Measurements from ENCODE around the gene PDE8A.
A peak's percentile ranks its signal among the peaks of the same experiment; 100 is the strongest.

PDE8A gene

DNA sequence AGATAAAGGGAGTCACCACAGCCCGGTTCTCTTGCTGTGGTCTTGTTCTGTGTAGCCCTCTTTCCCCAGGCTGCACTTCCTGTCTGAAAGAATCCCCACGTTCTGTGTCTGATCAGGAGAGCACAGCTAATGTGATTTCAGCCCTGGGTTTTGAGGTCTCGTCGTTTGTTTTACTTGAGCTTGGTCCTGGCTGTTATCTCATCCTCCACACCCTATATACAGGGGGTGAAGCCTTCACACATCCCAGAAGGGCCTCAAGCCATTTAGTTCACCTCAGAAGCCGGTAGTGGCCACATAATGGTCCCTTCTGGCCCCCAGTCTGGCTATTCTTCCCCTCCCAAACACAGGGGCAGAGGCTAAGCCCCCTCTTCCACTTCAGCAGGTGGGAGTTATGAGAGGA, 115.6 kb downstream of the PDE8A start:
- no peak for DNase-seq

GRCh38 chr15:85097725-85098124, 116.1 kb downstream of the PDE8A start:
- no peak for DNase-seq

DNA sequence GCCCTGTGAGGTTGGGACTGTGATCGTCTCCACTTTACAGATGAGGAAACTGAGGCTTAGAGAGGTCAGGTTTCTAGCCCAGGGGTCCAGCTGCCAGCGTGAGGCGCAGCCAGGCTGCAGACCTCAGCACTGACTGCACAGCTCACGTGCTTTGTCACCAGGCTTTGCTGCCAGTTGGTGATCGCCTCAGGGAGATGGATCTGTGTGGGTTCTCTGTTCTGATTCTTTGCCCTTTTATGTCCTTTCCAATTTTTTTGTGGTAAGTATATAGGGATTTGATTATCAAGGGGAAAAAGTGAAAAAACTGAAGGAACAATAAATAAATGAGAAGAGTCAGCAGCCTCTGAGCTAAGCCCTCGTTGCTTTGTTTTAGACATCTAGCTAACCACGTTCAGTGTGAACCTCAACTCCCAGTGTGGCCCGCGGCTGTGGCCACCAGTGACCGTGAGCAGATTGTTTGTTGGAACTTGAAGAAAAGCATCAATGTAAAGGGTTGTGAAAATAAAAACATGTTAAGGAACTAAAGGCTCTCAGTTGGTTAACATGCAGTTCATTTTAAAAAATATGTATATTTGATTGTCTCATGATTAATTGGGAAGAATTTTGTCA, 117.6 kb downstream of the PDE8A start:
- DNase-seq, result no peak

DNA sequence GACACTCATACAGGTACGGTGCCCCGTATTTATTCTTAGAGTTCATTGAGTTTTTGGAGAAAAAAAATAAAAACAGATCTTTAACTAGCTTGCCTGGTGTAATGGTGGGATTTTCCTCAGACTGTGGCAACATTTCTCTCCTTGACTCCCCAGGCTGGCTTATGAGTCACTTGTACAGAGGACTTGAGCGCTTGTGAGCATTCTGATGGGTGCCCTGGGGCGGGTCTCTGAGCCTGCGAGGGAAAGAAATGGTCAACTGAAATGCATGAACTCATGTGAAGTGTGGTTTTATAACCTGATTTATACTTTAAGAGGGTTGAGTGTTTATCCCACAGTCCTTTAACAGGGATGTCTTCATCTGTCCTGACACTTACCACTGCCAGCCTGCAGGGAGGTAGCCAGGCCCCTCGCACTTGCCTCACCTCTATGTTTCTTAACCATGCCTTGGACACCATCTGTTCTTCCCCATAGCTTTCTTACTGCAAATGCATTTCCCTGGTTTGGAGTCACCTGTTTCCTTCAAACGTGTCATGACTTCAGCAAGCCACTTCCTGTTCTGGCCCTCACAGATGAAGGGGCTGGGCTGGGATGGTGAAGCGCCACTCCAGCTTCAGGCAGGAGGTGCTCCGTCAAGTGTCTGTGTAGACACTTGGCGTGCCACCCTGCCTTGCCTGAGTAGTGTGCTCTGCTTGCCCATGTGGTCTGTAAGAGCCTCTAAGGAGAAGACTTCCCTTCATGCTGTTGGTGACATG, 118.7 kb downstream of the PDE8A start:
- DNase-seq, result no peak

DNA sequence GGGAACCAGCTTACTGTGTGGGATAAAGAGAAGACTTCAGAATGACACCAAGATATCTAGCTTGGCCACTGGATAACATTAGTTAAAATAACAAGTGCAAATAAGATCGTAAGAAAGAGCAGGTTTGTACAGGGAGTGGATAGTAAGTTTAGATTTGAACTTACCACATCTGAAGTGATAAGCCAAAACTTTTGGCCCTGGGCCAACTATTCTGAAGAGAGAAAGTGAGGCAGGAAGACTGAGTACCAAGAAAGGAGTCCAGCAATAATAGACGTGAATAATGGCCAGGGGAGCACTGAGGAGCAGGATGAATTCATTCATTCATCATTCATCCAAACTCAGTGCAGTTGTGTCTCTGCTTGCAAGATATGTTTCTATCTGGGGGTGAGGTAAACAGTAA, 122.9 kb downstream of the PDE8A start:
- no peak for DNase-seq

DNA sequence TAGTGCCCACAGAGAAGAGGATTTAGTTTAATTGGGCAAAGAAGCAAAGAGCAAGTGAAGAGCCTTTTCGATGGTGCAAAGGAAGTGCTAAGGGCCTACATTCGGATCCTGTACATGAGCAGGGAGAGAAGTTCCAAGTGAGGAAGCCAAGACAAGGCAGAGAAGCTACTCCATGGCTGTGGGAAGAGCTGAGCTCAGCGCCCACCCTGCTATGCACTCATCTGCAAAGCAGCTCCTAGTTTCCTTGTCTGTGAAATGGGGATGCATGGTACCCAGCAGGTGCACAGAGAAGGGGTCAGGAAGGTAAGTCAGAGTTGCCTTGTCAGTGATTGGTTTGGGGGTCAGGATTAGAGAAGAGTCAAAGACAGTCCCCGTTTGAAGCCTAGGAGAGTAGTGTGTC, 126.5 kb downstream of the PDE8A start:
- DNase-seq, result no peak

GRCh38 chr15:85109333-85109732, 127.7 kb downstream of the PDE8A start:
- DNase-seq, result no peak

DNA sequence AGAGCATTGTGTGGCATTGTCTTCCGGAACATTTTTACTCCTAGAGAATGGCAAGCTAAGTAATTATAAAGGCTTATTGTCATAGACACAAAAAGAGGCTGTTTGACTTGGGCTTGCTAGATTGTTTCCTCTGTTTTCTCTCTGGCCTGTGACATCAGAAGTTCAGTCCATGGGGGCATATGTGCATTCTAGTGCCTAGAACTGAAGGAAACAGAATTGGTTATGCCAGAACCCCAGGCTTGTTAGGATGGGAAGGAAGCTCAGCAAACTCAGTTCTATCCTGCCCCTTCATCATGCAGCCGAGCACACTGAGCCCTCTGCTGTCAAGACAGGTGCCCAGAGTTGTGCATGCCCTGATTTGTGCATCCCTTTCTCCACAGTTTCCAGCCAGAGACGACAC, 131.3 kb downstream of the PDE8A start:
- DNase-seq, result no peak

DNA sequence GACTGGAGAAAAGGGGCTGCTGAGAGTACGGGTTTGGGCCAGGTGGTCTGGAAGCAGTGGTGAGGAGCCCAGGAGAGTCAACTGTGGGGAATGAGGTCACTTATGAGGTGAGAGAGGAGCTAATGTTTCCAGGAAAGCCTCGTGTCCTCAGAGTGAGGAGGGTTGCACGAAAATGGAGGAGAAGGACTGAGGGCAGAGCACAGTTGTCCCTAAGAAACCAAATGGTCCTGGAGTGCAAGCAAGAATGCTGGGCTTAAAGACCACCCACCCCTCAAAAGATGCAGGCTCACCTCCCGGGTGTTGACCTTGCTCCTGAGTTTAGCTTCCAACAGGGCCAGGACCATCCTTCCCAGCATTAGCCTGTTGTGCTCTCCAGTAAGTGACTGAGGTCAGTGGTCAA, 133.2 kb downstream of the PDE8A start:
- DNase-seq, result no peak

DNA sequence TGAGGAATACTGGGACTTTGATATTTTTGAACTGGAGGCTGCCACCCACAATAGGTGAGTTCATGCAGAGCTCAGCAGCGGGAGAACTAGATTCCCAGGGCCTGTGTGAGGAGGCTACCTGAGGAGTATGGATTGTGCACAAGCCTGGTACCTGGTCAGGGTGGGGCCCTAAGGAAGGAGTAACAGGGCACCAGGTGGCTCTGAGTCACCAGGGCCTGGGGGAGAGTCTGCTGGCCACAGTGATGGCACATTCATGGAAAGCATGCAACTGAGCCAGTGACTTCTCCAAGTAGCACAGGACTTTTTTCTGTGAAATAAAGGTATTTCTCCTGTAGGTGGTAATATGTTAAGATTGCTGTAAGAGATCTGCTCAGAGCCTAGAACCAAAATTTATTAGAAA, 134.4 kb downstream of the PDE8A start:
- no peak for DNase-seq

DNA sequence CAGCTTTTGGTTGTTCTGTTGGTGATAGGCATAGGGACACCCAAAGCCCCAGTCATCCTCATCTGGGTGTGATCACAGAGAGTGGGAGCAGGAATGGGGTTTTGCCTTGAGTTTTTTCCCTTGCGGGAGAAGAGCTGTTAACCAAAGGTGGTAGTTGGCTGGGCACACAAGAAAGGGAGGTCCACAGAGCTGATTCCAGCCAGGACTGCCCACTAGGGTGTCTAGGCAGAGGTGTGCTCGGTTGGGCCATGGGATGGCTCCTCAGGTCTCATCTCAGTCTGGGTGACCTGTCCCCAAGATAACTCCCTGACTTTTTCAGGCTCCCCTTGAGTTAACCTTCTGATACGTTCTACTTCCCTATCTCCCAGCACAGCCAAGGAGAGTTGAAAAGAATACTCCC, 134.8 kb downstream of the PDE8A start:
- DNase-seq, result no peak

DNA sequence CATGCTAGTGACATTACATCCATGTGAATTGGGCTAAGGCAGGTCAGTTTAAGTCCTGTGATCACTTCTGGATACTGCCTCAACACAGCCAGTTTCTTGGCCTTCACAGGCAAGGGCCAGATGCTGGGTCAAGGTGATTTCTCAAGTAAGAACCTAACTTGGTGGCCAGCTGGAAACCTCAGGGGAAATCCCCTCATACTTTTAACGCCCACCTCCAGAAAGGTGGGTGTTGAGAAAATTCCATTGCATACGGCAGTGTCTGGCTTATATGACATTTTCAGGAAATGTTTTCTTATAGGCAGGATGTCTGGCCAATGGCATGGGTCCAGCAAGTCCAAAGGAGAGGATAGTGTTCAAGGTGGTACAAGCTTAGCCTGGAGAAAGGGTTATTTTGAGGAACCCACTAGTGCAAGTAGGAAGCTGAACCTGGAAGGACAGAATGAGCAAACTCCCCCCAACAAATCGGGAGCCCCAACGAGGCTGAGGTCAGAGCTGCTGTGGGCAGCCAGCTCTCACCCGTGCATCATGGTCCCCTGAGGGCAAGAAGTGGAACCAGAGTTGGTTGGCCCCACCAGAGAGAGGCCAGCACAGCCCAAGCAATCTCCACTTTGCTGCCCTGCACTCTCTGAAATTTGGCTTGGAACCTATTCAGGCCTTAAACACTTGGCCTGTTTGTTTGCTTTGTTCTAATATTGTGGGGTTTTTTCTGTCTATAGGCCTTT, 135.4 kb downstream of the PDE8A start:
- no peak for DNase-seq

- DNase-seq, result no peak
Measured at GRCh38 chr15:85118173-85118572, 136.5 kb downstream of the PDE8A start.

GRCh38 chr15:85118581-85118980, 136.9 kb downstream of the PDE8A start:
- no peak for DNase-seq

- DNase-seq, result no peak
Measured at GRCh38 chr15:85120351-85121113, 138.9 kb downstream of the PDE8A start.

- DNase-seq, result no peak
Measured at GRCh38 chr15:85124173-85124572, 142.5 kb downstream of the PDE8A start.

DNA sequence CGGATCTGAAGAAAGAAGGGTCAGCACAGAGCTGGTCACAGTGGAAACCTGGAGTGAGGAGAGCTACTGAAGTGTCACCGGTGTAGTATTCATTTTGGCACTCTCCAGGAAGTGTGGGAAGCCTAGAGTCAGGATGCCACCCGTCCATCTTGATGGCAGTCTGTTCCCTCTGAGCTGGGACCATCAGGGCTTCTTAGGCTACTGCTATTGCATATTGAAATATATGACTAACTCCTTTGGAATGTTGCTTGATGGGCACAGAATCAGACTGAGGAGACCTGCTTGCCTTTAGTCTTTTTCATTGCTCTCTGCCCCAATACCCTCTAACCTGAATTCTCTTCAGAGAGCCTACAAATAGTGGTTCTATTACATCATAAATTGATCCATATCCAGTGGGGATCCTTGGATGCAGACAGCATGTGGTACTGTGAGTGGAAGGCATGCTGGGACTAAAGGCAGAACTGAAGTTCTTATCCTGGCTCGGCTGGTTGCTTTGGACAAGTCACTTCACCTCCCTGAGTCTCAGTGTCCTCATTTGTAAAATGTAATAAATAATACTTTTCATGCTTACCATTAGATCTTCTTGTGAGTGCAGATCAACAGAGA, 143.5 kb downstream of the PDE8A start:
- DNase-seq, result no peak

DNA sequence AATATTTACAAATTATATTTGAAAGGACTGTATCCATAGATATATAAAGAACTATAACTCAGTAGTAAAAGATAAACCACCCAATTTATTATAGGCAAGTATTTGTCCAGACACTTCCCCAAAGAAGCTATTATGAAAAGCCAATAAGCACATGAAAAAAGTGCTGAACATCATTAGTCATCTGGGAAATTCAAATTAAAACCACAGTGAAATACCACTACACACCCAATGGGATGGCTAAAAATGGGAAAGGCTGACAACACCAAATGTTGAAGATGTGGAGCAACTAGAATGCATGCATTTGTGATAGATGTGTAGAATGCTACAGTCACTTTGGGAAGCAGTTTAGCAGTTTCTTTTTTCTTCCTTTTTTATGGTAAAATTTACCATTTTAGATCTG, 147.0 kb downstream of the PDE8A start:
- DNase-seq, result no peak

GRCh38 chr15:85129881-85130280, 148.2 kb downstream of the PDE8A start:
- DNase-seq, result no peak

- no peak for DNase-seq
Measured at GRCh38 chr15:85131915-85132314, 150.3 kb downstream of the PDE8A start.

DNA sequence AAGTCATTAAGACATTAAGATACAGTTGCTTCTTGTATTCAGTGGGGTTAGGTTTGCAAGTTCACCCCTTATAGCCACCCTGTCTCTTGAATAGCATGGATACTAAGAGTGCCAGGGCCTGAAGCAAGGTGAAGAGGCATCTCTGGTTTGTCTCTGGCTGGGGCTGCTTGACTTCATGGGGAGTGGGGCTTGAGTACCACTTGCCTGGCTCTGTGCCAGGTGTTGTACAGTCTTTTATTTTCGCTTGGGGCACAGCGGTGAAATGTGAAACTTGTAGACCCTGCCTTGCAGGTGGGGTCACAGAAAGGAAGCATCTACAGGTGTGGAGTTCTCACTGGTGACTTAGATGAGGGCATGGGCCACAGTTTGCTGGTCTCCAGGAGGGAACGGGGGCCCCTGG, 152.1 kb downstream of the PDE8A start:
- DNase-seq, result no peak

GRCh38 chr15:85137489-85138168, 156.0 kb downstream of the PDE8A start:
- peak; percentile 87 for DNase-seq

Data from NCI-H1694 (cell line).